ENCODE data around the gene LAMP2. TPM values are rescaled to one million over a fixed set of nuclear protein-coding genes. Genes with fewer than 3 reads are reported as not detected.

Gene LAMP2
- total RNA-seq, 1 experiment from 2014 or later = 41.1 TPM

DNA sequence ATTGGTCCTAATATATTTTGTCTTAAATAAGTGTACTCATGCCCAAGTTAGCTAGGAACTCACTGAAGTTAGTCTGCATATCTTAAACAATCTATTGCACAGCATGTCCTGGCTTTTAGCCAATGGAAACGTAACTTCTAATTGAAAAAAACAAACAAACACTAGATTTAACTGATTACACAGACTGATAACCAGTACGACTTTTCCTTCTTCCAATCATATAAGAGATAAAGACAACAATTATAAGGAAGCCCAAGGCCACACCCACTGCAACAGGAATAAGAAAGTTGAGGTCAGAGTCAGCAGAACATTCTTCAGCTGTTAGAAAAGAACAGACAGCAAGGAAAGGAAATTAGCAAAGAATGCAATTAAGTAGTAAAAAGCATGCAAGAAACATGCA is 40.8 kb downstream of the LAMP2 start:
- Histone ChIP-seq H3K9ac (ENCODE audit: low read length) (no peak overlapping the region), H4K20me1 (ENCODE audit: insufficient read depth) (no peaks in the 10 kb centered on the region), H3K27me3 (ENCODE audit: insufficient read depth, low read length) (no peaks in the 10 kb centered on the region), H3K4me3 (replicated peaks in 1 of 2; ENCODE audit: low read depth in 1 of 2, low read length in 2 of 2) (no peak overlapping the region), H3K4me1 (ENCODE audit: control insufficient read depth in 1 of 2, insufficient read depth in 2 of 2, low read length in 2 of 2) (no peaks in the 10 kb centered on the region), H3K79me2 (ENCODE audit: insufficient read depth, low read length) (no peaks in the 10 kb centered on the region), H3K9me2 (ENCODE audit: insufficient read depth) (no peaks in the 10 kb centered on the region), H3K27ac (ENCODE audit: low read depth, low read length) (no peak overlapping the region), H2AFZ (ENCODE audit: low read depth, low read length, poor library complexity, severe bottlenecking) (no peak overlapping the region), H3K4me2 (ENCODE audit: low read length) (no peak overlapping the region), H3K9me3 (ENCODE audit: control insufficient read depth in 1 of 2, insufficient read depth in 1 of 2, low read depth in 1 of 2, low read length in 2 of 2) (no peaks in the 10 kb centered on the region), H3K36me3 (ENCODE audit: control insufficient read depth in 1 of 2, insufficient read depth in 2 of 2, low read length in 2 of 2) (no peaks in the 10 kb centered on the region)
- TF ChIP-seq YY1 (IDR thresholded peaks at IDR 0.05; ENCODE audit: extremely low read depth, insufficient replicate concordance, low read depth, low read length) (no peak), CBX3 (IDR thresholded peaks at IDR 0.05; ENCODE audit: low read depth) (no peak), SP1 (IDR thresholded peaks at IDR 0.05; ENCODE audit: low read depth) (no peak), ZNF274 (IDR thresholded peaks at IDR 0.05; ENCODE audit: low read depth, low read length) (no peak), ATF3 (IDR thresholded peaks at IDR 0.05) (no peak), ZFX (IDR thresholded peaks at IDR 0.05) (no peak), TCF7L2 (IDR thresholded peaks at IDR 0.05; ENCODE audit: borderline replicate concordance, extremely low read depth, insufficient read depth, insufficient read length) (no peak), RAD21 (IDR thresholded peaks at IDR 0.05; ENCODE audit: low read depth) (no peak), EGR1 (IDR thresholded peaks at IDR 0.05; ENCODE audit: low read depth) (no peak), EZH2 (IDR thresholded peaks at IDR 0.05) (no peak), MAX (IDR thresholded peaks at IDR 0.05) (no peak), EZH2phosphoT487 (IDR thresholded peaks at IDR 0.05; ENCODE audit: borderline replicate concordance) (no peak), CEBPB (IDR thresholded peaks at IDR 0.05; ENCODE audit: low read depth) (no peak), SRF (IDR thresholded peaks at IDR 0.05; ENCODE audit: low read depth) (no peak), CTCF (IDR thresholded peaks at IDR 0.05 in 2 of 3, conservative IDR thresholded peaks at IDR 0.05 in 1 of 3; ENCODE audit: borderline replicate concordance in 1 of 3, insufficient read depth in 1 of 3, low read depth in 2 of 3, low read length in 2 of 3) (no peak), FOSL1 (IDR thresholded peaks at IDR 0.05; ENCODE audit: low read depth) (no peak), ELF1 (IDR thresholded peaks at IDR 0.05; ENCODE audit: borderline replicate concordance, low read depth) (no peak), JUND (IDR thresholded peaks at IDR 0.05) (no peak), POLR2A (IDR thresholded peaks at IDR 0.05; ENCODE audit: borderline replicate concordance, extremely low read depth, insufficient read depth, insufficient read length) (no peak)
- TF ChIP-seq, protein P1, sequence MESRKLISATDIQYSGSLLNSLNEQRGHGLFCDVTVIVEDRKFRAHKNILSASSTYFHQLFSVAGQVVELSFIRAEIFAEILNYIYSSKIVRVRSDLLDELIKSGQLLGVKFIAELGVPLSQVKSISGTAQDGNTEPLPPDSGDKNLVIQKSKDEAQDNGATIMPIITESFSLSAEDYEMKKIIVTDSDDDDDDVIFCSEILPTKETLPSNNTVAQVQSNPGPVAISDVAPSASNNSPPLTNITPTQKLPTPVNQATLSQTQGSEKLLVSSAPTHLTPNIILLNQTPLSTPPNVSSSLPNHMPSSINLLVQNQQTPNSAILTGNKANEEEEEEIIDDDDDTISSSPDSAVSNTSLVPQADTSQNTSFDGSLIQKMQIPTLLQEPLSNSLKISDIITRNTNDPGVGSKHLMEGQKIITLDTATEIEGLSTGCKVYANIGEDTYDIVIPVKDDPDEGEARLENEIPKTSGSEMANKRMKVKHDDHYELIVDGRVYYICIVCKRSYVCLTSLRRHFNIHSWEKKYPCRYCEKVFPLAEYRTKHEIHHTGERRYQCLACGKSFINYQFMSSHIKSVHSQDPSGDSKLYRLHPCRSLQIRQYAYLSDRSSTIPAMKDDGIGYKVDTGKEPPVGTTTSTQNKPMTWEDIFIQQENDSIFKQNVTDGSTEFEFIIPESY (IDR thresholded peaks at IDR 0.05; ENCODE audit: extremely low read depth, insufficient replicate concordance, low read length) = no peak
- ChIA-PET CTCF (no interaction called here), RAD21 (ENCODE audit: low non-redundant PET in 1 of 2, low total read pairs in 2 of 2, uncharacterized antibody in 2 of 2, unreplicated experiment in 2 of 2) (no interaction called here), POLR2A (no interaction called here)
- DNase-seq (ENCODE audit: low read depth, low spot score) = no peak
- no TSS peak for BruUV-seq (replicated peaks)
- ATAC-seq = no peak
- intact Hi-C loops (cut with micrococcal nuclease) = no loop called here

Data from HCT116 (cell line).